Choroid plexus epithelial cell (primary cell): Measurements from ENCODE around the gene TNRC6A.

Experiments
- DNase-seq: peaks from one replicate; pipeline ENCODE4 v3.0.0-alpha.2; 2010; ENCODE audit warnings: low read depth
- H3K4me3 ChIP-seq: 2 replicates; pipeline ENCODE4 v1.5.1; 2011; ENCODE audit warnings: low read depth, mild to moderate bottlenecking, control low read depth, low read length, moderate library complexity
- TF ChIP-seq, protein P1 (sequence below): conservative IDR thresholded peaks from 2 replicates; pipeline ENCODE4 v1.5.1; 2011; ENCODE audit warnings: low read depth, mild to moderate bottlenecking, control low read depth, inconsistent platforms, low read length, moderate library complexity

TNRC6A gene

DNA sequence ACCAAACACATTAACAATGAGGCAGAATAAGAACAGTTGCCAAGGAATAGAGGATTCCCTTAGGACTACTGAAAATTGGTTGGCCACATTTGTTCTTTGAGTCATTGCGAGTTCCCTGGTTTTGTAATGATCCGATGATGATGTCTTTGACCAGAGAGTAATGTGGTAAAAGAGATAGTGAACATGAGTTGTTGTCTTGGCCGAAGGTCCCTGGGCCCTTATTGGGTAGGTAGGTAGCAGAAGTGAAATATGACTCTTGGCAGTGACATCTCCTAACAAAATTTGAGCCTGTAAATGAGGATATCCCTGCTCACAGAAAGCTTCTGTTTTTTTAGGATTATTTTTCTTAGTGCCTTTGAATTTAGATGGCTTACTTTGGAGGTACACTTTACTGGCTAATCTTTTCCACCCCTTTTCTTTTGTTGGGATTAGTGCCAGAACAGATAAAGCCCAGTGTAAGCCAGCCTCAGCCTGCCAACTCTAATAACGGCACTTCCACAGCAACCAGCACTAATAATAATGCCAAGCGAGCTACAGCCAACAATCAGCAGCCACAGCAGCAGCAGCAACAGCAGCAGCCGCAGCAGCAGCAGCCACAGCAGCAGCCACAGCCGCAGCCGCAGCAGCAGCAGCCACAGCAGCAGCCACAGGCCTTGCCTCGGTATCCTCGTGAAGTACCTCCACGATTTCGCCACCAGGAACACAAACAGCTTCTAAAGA lies 47.2 kb downstream of the TNRC6A start:
- H3K4me3 ChIP-seq, result no peak overlapping the region
- TF ChIP-seq, protein P1, sequence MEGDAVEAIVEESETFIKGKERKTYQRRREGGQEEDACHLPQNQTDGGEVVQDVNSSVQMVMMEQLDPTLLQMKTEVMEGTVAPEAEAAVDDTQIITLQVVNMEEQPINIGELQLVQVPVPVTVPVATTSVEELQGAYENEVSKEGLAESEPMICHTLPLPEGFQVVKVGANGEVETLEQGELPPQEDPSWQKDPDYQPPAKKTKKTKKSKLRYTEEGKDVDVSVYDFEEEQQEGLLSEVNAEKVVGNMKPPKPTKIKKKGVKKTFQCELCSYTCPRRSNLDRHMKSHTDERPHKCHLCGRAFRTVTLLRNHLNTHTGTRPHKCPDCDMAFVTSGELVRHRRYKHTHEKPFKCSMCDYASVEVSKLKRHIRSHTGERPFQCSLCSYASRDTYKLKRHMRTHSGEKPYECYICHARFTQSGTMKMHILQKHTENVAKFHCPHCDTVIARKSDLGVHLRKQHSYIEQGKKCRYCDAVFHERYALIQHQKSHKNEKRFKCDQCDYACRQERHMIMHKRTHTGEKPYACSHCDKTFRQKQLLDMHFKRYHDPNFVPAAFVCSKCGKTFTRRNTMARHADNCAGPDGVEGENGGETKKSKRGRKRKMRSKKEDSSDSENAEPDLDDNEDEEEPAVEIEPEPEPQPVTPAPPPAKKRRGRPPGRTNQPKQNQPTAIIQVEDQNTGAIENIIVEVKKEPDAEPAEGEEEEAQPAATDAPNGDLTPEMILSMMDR, result no peak
- DNase-seq, result peak; percentile 41

DNA sequence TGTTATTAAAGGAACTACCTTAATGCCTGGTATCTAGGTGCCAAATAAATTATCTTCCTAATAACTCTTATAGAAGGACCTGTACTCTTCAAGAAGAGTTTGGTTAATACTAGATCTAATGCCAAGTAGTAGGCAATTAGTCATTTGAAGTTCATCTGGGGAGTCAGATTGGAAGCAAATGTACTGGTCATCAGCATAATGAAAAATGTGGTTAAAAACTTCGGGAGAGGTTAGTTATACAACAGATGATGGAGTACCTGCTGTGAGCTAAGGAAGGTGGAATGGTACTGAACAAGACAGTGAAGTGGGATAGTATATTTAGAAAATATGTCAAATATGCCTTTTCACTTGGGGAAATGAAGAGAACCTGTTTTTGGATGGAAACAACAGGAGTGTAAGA lies 49.2 kb downstream of the TNRC6A start:
- DNase-seq, result no peak
- TF ChIP-seq, protein P1, result no peak
- H3K4me3 ChIP-seq, result no peak overlapping the region

DNA sequence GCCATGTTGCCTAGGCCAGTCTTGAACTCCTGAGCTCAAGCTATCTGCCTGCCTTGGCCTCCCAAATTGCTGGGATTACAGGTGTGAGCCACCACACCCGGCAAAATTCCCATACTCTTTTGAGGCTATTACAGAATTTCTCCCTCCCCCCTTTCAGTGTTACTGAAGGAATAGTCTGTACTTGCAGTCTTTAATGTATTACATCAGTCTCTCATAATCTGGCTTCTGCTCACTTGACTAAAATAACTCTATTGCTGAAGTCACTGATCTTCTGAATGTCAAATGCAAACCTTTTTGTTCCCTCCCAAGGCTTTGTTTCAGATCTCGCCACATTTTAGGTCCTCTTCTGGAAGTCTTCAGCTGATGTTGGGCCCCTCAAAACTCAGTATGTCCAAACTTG lies 51.8 kb downstream of the TNRC6A start:
- no peak for DNase-seq
- TF ChIP-seq, protein P1, result no peak
- H3K4me3 ChIP-seq, result no peak overlapping the region

DNA sequence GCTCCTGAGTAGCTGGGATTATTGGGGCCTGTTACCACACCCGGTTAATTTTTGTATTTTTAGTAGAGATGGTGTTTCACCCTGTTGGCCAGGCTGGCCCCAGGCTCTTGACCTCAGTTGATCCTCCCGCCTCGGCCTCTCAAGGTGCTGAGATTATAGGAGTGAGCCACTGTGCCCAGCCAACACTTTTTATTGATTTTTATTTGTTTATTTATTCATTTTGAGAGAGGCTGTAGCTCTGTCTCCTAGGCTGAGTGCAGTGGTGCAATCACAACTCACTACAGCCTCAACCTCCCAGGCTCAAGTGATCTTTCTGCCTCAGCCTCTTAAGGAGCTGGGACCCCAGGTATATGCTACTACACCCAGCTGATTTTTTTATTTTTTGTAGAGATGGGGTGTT lies 54.7 kb downstream of the TNRC6A start:
- TF ChIP-seq, protein P1, result no peak
- DNase-seq, result no peak
- H3K4me3 ChIP-seq, result no peak overlapping the region

DNA sequence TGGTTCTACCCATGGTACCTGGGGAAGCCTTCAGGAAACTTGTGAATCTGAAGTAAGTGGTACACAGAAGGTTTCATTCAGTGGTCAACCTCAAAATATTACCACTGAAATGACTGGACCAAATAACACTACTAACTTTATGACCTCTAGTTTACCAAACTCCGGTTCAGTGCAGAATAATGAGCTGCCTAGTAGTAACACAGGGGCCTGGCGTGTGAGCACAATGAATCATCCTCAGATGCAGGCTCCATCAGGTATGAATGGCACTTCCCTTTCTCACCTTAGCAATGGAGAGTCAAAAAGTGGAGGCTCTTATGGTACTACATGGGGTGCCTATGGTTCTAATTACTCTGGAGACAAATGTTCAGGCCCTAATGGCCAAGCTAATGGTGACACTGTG lies 60.4 kb downstream of the TNRC6A start:
- no peak for DNase-seq
- H3K4me3 ChIP-seq, result no peak overlapping the region
- TF ChIP-seq, protein P1, result no peak

DNA sequence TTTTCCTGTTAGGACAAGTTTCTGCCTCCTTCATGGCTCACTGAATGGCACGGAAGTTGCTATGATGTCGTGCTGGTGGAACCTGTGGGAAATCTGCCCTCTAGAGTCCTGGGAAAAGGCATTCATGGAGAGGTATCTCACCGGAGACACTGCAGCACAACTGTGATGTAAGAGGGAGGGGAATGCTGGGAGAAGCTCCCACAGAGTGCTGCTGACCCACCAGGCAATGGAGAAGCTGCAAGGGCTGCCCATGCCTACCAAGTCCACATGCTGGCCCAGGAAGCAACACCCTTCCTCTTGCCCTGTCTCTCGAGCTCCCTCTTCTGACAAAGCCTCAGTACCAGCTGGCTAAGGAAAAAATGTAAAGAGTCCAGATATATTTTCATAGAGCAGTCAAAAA lies 71.1 kb downstream of the TNRC6A start:
- H3K4me3 ChIP-seq, result no peak overlapping the region
- peak; percentile 53 for DNase-seq
- TF ChIP-seq, protein P1, result peak; percentile 41

DNA sequence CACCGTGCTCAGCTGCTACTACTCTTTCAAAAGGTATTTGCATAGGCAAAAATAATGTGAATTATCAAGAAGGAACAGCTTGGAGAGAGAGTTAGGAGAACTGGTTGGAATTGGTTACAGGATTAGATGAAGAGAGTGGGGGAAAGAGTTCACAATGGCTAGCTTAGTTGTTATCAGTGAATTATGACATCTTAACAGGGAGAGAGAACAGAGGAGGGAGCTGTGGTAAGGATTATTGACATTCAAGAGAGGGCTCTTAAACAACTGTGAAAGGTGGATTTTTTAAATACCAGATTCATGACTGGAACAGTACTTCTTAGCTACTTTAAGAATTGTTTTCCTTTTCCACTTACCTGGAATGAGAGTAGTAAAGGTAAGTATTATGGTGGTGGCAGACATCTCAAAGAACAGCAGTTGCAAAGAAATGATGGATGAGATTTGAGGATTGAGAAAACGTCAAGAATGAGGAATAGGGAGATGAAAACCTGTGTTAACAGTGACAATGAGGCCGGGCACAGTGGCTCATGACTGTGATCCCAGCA lies 72.4 kb downstream of the TNRC6A start:
- TF ChIP-seq, protein P1, result no peak
- DNase-seq, result peak; percentile 46

More for the DNA sequence above, 72.4 kb downstream of the TNRC6A start:
- H3K4me3 ChIP-seq, result no peak overlapping the region
